ENCODE measurements around the gene PTPRT.

The PTPRT gene

GRCh38 chr20:42341654-42342053 is 848.1 kb downstream of the PTPRT start:
- no peak for DNase-seq

GRCh38 chr20:42340368-42340767 is 849.3 kb downstream of the PTPRT start:
- DNase-seq: no peak

- DNase-seq: peak in 2 of 56 donors; percentile 2 to 7
Measured at GRCh38 chr20:42338294-42339201, 851.2 kb downstream of the PTPRT start.

- no peak for DNase-seq
Measured at GRCh38 chr20:42336576-42336975, 853.1 kb downstream of the PTPRT start.

- no peak for DNase-seq
Measured at GRCh38 chr20:42319252-42320013, 870.3 kb downstream of the PTPRT start.

- no peak for DNase-seq
Measured at GRCh38 chr20:42313704-42314103, 876.0 kb downstream of the PTPRT start.

- DNase-seq: no peak
Measured at GRCh38 chr20:42309050-42309449, 880.7 kb downstream of the PTPRT start.

- no peak for DNase-seq
Measured at GRCh38 chr20:42308171-42308570, 881.5 kb downstream of the PTPRT start.

- DNase-seq: no peak
Measured at GRCh38 chr20:42295592-42295991, 894.1 kb downstream of the PTPRT start.

GRCh38 chr20:42294976-42295375 is 894.7 kb downstream of the PTPRT start:
- no peak for DNase-seq

GRCh38 chr20:42281801-42282200 is 907.9 kb downstream of the PTPRT start:
- DNase-seq: no peak

GRCh38 chr20:42276718-42277602 is 912.7 kb downstream of the PTPRT start:
- DNase-seq: peak in 29 of 56 donors; percentile 1 to 49 (median 13)

- DNase-seq: no peak
Measured at GRCh38 chr20:42274986-42275385, 914.7 kb downstream of the PTPRT start.

GRCh38 chr20:42272516-42272915 is 917.2 kb downstream of the PTPRT start:
- no peak for DNase-seq

GRCh38 chr20:42270539-42270938 is 919.2 kb downstream of the PTPRT start:
- no peak for DNase-seq

- peak in 1 of 56 donors; percentile 1 for DNase-seq
Measured at GRCh38 chr20:42267793-42268384, 921.8 kb downstream of the PTPRT start.

- DNase-seq: no peak
Measured at GRCh38 chr20:42261766-42262270, 927.9 kb downstream of the PTPRT start.

- no peak for DNase-seq
Measured at GRCh38 chr20:42260184-42260583, 929.5 kb downstream of the PTPRT start.

- no peak for DNase-seq
Measured at GRCh38 chr20:42259389-42259788, 930.3 kb downstream of the PTPRT start.

GRCh38 chr20:42258564-42259302 is 931.0 kb downstream of the PTPRT start:
- no peak for DNase-seq
